H9 (cell line): Measurements from ENCODE around the gene STAC. TPM values are rescaled to one million over a fixed set of nuclear protein-coding genes. Genes with fewer than 3 reads are reported as not detected.

Experiments
- DNase-seq: peaks from one replicate; pipeline ENCODE4 v3.0.0-alpha.2; 2017
- H2AFZ ChIP-seq: one replicate; pipeline ENCODE4 v1.6.1; 2013; ENCODE audit warnings: mild to moderate bottlenecking, low read length, control low read depth, moderate library complexity
- H2AK5ac ChIP-seq: 2 replicates; pipeline ENCODE4 v1.6.1; 2013; ENCODE audit warnings: low read length, control low read depth, mixed read lengths; ENCODE audit not compliant: insufficient read length
- H2BK120ac ChIP-seq: one replicate; pipeline ENCODE4 v1.6.1; 2013; ENCODE audit warnings: low read depth, mild to moderate bottlenecking, low read length, control low read depth, inconsistent platforms; ENCODE audit not compliant: poor library complexity, severe bottlenecking
- H2BK12ac ChIP-seq: 2 replicates; pipeline ENCODE4 v1.6.1; 2013; ENCODE audit warnings: low read length, control low read depth, mixed read lengths, low read depth; ENCODE audit not compliant: insufficient read length
- H2BK15ac ChIP-seq: 2 replicates; pipeline ENCODE4 v1.6.1; 2013; ENCODE audit warnings: low read depth, low read length, control low read depth
- H2BK20ac ChIP-seq: one replicate; pipeline ENCODE4 v1.6.1; 2013; ENCODE audit warnings: low read depth, mild to moderate bottlenecking, low read length, control low read depth, inconsistent platforms; ENCODE audit not compliant: poor library complexity, severe bottlenecking
- H2BK5ac ChIP-seq: 2 replicates; pipeline ENCODE4 v1.6.1; 2013; ENCODE audit warnings: low read length, control low read depth, mixed read lengths; ENCODE audit not compliant: insufficient read length
- H3K14ac ChIP-seq: 2 replicates; pipeline ENCODE4 v1.6.1; 2013; ENCODE audit warnings: low read length, control low read depth; ENCODE audit not compliant: insufficient read depth
- H3K18ac ChIP-seq: 2 replicates; pipeline ENCODE4 v1.6.1; 2013; ENCODE audit warnings: low read depth, mild to moderate bottlenecking, mixed read lengths, low read length, control low read depth; ENCODE audit not compliant: insufficient read length
- H3K23ac ChIP-seq: 2 replicates; pipeline ENCODE4 v1.6.1; 2013; ENCODE audit warnings: low read length, control low read depth, mixed read lengths, low read depth; ENCODE audit not compliant: insufficient read length
- H3K23me2 ChIP-seq: 2 replicates; pipeline ENCODE4 v1.6.1; 2013; ENCODE audit warnings: low read depth, mild to moderate bottlenecking, mixed read lengths, low read length, control low read depth; ENCODE audit not compliant: insufficient read length, poor library complexity, severe bottlenecking
- H3K27ac ChIP-seq: 2 replicates; pipeline ENCODE4 v1.5.1; 2013; ENCODE audit warnings: low read length, control low read depth, mixed read lengths, low read depth; ENCODE audit not compliant: insufficient read length
- H3K27me3 ChIP-seq: 2 replicates; pipeline ENCODE4 v1.6.1; 2013; ENCODE audit warnings: low read length, control low read depth, inconsistent platforms; ENCODE audit not compliant: insufficient read depth
- H3K4ac ChIP-seq: 2 replicates; pipeline ENCODE4 v1.6.1; 2013; ENCODE audit warnings: low read depth, mild to moderate bottlenecking, control low read depth, inconsistent platforms, low read length, moderate library complexity
- H3K4me1 ChIP-seq: 2 replicates; pipeline ENCODE4 v1.6.1; 2013; ENCODE audit warnings: low read length, control low read depth, inconsistent platforms; ENCODE audit not compliant: insufficient read depth
- H3K4me2 ChIP-seq: 2 replicates; pipeline ENCODE4 v1.6.1; 2013; ENCODE audit warnings: low read length, control low read depth, mixed read lengths; ENCODE audit not compliant: insufficient read length, insufficient read depth
- H3K56ac ChIP-seq: 2 replicates; pipeline ENCODE4 v1.6.1; 2013; ENCODE audit warnings: low read depth, mild to moderate bottlenecking, mixed read lengths, low read length, control low read depth; ENCODE audit not compliant: insufficient read length
- H3K79me1 ChIP-seq: 2 replicates; pipeline ENCODE4 v1.6.1; 2013; ENCODE audit warnings: low read depth, mild to moderate bottlenecking, moderate library complexity, low read length, control low read depth, inconsistent platforms; ENCODE audit not compliant: insufficient read depth, poor library complexity, severe bottlenecking
- H3K79me2 ChIP-seq: 2 replicates; pipeline ENCODE4 v1.6.1; 2013; ENCODE audit warnings: low read length, control low read depth, inconsistent platforms; ENCODE audit not compliant: insufficient read depth
- H3K9ac ChIP-seq: 2 replicates; pipeline ENCODE4 v1.6.1; 2013; ENCODE audit warnings: low read length, control low read depth, mixed read lengths; ENCODE audit not compliant: insufficient read length; ENCODE audit errors: extremely low read depth
- H3K9me3 ChIP-seq: one replicate; pipeline ENCODE4 v1.6.1; 2013; ENCODE audit warnings: low read depth, low read length, inconsistent platforms; ENCODE audit not compliant: control insufficient read depth
- H3T11ph ChIP-seq: one replicate; pipeline ENCODE4 v1.6.1; 2013; ENCODE audit warnings: mild to moderate bottlenecking, low read length, control low read depth, inconsistent platforms
- H4K20me1 ChIP-seq: one replicate; pipeline ENCODE4 v1.6.1; 2013; ENCODE audit not compliant: control insufficient read depth, insufficient read length, insufficient read depth
- H4K5ac ChIP-seq: 2 replicates; pipeline ENCODE4 v1.6.1; 2013; ENCODE audit warnings: low read depth, mild to moderate bottlenecking, mixed read lengths, low read length, control low read depth; ENCODE audit not compliant: insufficient read length
- H4K8ac ChIP-seq: replicated peaks from 2 replicates; pipeline ENCODE4 v1.6.1; 2013; ENCODE audit warnings: low read length, control low read depth, mixed read lengths, low read depth; ENCODE audit not compliant: insufficient read length
- H4K91ac ChIP-seq: 2 replicates; pipeline ENCODE4 v1.6.1; 2013; ENCODE audit warnings: low read depth, mild to moderate bottlenecking, moderate library complexity, mixed read lengths, low read length, control low read depth; ENCODE audit not compliant: insufficient read length
- H3K27ac Mint-ChIP-seq, 3 experiments: 2 replicates in 2 of 3; 3 replicates in 1 of 3; pipeline ENCODE4 v1.8.0; 2020 to 2021; ENCODE audit warnings: mixed read lengths in 3 of 3, mild to moderate bottlenecking in 1 of 3, moderate library complexity in 1 of 3
- H3K27me3 Mint-ChIP-seq: 2 replicates; pipeline ENCODE4 v1.8.0; 2021; ENCODE audit warnings: low read depth, mild to moderate bottlenecking, moderate library complexity, mixed read lengths
- H3K36me3 Mint-ChIP-seq, 3 experiments: 2 replicates in 2 of 3; 3 replicates in 1 of 3; pipeline ENCODE4 v1.8.0; 2020 to 2021; ENCODE audit warnings: low read depth in 3 of 3, mixed read lengths in 3 of 3; ENCODE audit not compliant: insufficient read depth in 1 of 3
- H3K4me1 Mint-ChIP-seq, 2 experiments: 2 replicates each; pipeline ENCODE4 v1.8.0; 2020; ENCODE audit warnings: mixed read lengths in 2 of 2
- H3K4me3 Mint-ChIP-seq, 2 experiments: 2 replicates in 1 of 2; 3 replicates in 1 of 2; pipeline ENCODE4 v1.8.0; 2020 to 2021; ENCODE audit warnings: mild to moderate bottlenecking in 2 of 2, mixed read lengths in 2 of 2, moderate library complexity in 1 of 2
- H3K9me3 Mint-ChIP-seq, 2 experiments: 2 replicates in 1 of 2; 3 replicates in 1 of 2; pipeline ENCODE4 v1.8.0; 2020; ENCODE audit warnings: mild to moderate bottlenecking in 2 of 2, mixed read lengths in 2 of 2, moderate library complexity in 1 of 2
- WGBS: extraction: QIAGEN DNeasy Blood & Tissue Kit; methylation state at CpG from one replicate; pipeline ENCODE4 v1.1.7; 2013; ENCODE audit warnings: missing lambda C conversion rate, low lambda C conversion rate, mixed read lengths; ENCODE audit not compliant: insufficient read length; ENCODE audit errors: extremely low coverage; 5-methylcytosine and 5-hydroxymethylcytosine counted together
- total RNA-seq: library from RNA; stranded (reverse); gene quantifications from 2 replicates; pipeline ENCODE4 v1.2.1, GENCODE V29; 2021
- TF ChIP-seq, protein P1 (sequence below): fragments of 200-600 bp; sonication (generic); conservative IDR thresholded peaks from 3 replicates; pipeline ENCODE4 v1.8.0; 2021; ENCODE audit warnings: antibody characterized with exemption, mild to moderate bottlenecking

The STAC gene
- total RNA-seq, 1 experiment from 2014 or later = 3.0 TPM

DNA sequence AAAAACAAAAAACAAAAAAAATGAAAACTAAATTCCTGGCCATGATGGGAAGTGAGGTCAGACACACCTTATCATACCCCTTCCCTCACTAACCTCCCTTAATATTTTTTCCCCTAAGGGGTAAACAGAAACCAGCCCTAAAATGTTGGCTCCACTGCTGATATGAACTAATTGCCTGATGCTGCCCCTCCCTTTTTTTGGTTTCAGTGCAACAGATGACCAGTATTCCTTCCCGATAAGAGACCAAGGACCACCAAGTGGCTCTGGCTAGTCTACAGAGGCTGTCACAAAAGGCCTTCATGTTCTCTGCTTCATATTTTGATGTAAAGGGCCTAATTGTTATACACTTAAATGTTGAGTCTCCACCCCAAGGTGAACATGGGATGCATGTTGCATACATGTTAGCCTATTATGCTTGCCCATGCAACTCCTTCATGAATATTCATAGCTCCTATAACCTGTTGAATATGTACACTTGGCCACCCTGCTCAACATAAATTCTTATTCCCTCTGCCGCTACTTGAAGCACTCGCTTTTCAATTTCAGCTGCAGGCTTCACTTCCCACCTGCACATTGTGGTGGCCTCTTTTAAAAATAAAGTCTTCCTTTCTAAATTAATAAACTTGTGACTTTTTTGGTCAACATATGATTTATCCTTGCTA is 12.3 kb upstream of the STAC start:
- H3K79me2 ChIP-seq = no peaks in the 10 kb centered on the region
- no peaks in the 10 kb centered on the region for H3K27me3 ChIP-seq
- Mint-ChIP-seq H3K27me3 (no peaks in the 10 kb centered on the region), H3K27ac (no peak overlapping the region), H3K4me3 (no peak overlapping the region), H3K36me3 (no peaks in the 10 kb centered on the region), H3K9me3 (no peaks in the 10 kb centered on the region), H3K4me1 (peaks cover 9 to 10% of the 10 kb centered on the region in 2 experiments)
- no peak overlapping the region for H3K4me2 ChIP-seq
- H2BK20ac ChIP-seq = no peak overlapping the region
- no peak overlapping the region for H3K18ac ChIP-seq
- no peak overlapping the region for H2BK120ac ChIP-seq
- H4K8ac ChIP-seq = no peak overlapping the region
- H3K23me2 ChIP-seq = no peaks in the 10 kb centered on the region
- H2BK12ac ChIP-seq = no peak overlapping the region
- TF ChIP-seq, protein P1, sequence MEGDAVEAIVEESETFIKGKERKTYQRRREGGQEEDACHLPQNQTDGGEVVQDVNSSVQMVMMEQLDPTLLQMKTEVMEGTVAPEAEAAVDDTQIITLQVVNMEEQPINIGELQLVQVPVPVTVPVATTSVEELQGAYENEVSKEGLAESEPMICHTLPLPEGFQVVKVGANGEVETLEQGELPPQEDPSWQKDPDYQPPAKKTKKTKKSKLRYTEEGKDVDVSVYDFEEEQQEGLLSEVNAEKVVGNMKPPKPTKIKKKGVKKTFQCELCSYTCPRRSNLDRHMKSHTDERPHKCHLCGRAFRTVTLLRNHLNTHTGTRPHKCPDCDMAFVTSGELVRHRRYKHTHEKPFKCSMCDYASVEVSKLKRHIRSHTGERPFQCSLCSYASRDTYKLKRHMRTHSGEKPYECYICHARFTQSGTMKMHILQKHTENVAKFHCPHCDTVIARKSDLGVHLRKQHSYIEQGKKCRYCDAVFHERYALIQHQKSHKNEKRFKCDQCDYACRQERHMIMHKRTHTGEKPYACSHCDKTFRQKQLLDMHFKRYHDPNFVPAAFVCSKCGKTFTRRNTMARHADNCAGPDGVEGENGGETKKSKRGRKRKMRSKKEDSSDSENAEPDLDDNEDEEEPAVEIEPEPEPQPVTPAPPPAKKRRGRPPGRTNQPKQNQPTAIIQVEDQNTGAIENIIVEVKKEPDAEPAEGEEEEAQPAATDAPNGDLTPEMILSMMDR = no peak
- no peak for DNase-seq
- no peak overlapping the region for H2BK5ac ChIP-seq
- H4K20me1 ChIP-seq = no peaks in the 10 kb centered on the region
- no peak overlapping the region for H2AK5ac ChIP-seq
- H3K4ac ChIP-seq = no peak overlapping the region
- no peak overlapping the region for H3K56ac ChIP-seq
- no peaks in the 10 kb centered on the region for H3K9me3 ChIP-seq
- H3K79me1 ChIP-seq = no peaks in the 10 kb centered on the region
- no peak overlapping the region for H2AFZ ChIP-seq
- H3K27ac ChIP-seq = no peak overlapping the region
- WGBS = no CpG with 5 or more reads among the region's 3 CpGs
- no peaks in the 10 kb centered on the region; the same call in 1 of the 2 replicates for H3K4me1 ChIP-seq
- no peak overlapping the region for H4K5ac ChIP-seq
- no peak overlapping the region for H4K91ac ChIP-seq
- H3K9ac ChIP-seq = no peak overlapping the region
- no peak overlapping the region for H3K14ac ChIP-seq
- no peak overlapping the region for H3T11ph ChIP-seq
- no peak overlapping the region for H3K23ac ChIP-seq
- no peak overlapping the region for H2BK15ac ChIP-seq
